Activated CD4-positive, alpha-beta T cell treated with anti-CD3 and anti-CD28 coated beads for 1 hour (primary cell): ENCODE data around the gene SUSD6.
"Not testable (repeated sequence)": the region's sequence is repeated elsewhere in the genome, so short reads cannot be mapped to it uniquely, and the experiment has no call there.

Source experiments
- DNase-seq: peaks from one replicate; pipeline ENCODE4 v3.0.0-alpha.2; 2020

The SUSD6 gene

DNA sequence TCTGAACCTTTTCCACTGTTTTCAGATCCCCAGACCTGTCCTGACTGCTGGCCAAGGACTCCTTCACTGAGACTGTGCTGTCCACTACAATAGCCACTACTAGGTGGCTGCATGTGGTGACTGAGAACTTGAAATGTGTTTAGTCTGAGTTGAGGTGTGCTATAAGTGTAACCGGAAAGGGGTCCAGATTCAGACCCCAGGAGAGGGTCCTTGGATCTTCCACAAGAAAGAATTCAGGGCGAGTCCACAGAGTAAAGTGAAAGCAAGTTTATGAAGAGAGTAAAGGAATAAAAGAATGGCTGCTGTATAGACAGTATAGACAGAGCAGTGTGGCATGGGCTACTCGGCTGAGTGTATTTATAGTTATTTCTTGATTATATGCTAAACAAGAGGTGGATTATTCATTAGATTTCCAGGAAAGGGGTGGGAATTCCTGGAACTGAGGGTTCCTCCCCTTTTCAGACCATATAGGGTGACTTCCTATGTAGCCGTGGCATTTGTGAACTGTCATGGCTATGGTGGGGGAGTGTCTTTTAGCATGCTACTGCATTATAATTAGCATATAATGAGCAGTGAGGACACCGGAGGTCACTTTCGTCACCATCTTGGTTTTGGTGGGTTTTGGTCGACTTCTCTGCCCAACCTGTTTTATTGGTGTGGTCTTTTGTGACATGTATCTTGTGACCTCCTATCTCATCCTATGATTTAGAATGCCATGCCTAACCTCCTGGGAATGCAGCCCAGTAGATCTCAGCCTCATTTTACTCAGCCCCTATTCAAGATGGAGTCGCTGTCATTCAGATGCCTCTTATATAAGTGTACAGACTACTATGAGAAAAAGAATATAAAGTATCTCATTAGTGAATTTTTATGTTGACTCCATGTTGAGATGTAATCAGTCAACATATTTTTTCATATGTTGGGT lies 85.5 kb downstream of the SUSD6 start:
- no peak for DNase-seq

DNA sequence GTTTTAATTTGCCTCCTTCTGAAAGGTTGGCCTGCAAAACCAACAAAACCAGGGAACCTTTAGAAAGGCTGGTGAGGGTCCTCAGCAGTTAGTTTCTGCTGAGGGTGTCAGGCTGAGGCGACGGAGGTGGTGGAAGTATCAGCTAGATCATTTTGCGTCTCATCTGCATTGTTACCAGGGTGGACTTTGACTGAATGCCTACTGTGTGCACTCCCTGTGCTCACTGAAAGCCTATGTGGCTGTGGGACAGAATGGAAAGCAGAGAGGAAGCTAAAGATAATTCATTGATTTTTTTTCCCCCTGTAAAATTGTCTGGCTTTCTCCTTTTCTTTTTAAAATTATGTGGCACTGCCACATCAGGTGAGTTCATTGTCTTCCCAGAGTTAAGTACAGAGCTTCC lies 87.2 kb downstream of the SUSD6 start:
- no peak for DNase-seq

DNA sequence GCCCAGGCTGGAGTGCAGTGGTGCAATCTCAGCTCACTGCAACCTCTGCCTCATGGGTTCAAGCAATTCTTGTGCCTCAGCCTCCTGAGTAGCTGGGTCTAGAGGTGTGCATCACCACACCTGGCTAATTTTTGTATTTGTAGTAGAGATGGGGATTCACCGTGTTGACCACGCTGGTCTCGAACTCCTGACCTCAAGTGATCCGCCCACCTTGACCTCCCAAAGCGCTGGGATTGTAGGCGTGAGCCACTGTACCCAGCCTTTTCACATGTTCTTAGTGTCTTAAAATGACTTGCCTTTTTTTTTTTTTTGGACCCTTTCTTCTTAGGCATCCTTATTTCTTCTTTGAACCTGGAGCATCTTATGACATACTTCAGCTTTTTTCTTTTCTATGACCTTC lies 87.8 kb downstream of the SUSD6 start:
- DNase-seq, result not testable (repeated sequence)

DNA sequence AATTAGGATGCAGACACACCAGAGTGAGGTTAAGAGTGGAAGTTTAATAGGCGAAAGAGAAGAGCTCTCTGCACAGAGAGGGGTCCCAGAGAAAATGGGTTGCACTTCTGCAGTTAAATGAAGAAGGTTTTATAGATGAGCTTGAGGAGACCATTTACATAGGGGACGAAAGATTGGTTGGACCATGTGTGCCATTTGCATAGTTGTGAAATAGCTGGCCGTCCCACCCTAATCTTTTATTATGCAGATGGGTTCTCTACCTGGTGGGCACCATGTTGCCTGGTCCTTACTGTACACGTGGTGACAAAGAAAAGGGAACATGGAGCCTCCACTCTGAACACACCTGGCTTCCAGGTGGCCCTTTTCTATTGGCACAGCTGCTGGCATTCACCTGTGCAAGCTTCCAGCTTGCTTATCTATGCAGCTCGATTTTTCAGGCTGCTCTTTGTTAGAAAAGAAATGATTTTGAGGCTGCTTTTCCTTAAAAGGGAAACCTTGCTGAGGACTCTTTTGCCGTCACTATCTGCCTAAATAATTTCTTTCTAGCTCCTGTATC lies 88.4 kb downstream of the SUSD6 start:
- no peak for DNase-seq

DNA sequence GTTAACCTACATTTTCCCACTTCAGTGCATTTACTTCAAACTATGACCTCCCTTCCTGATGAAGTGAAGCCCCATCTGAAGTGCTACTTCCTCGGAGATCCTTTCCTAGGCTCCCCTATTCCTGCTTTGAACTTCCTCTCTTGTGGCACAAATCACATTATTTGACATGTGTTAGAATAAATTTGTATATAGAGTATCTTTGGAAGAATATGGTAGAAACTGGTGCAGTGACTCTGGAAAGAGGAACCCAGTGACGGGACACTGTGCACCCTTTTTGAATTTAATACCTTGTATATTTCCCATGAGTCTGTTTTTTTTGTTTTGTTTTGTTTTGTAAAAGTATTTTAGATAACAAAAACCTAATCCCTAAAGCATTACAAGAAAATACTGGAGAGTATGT lies 89.2 kb downstream of the SUSD6 start:
- DNase-seq, result no peak

DNA sequence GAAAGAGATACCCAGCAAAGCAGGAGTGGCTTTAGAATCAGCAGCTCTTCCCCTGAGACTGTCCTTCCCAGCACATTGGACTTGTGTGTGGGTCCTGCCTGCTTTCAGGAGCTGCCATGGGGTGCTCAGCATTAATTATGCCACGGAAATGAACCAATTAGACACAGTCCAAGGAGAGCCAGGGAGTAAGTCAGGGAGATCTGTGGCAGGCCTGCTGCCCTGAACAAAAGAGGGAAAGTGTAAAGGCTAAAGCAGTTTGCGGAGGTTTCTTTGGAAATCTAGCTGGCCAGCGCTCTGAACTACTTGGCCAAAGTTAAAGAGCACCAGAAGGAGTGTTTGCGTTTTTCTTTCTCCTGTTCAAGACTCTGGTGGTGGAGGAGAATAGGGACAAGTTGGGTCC lies 89.9 kb downstream of the SUSD6 start:
- DNase-seq, result no peak

DNA sequence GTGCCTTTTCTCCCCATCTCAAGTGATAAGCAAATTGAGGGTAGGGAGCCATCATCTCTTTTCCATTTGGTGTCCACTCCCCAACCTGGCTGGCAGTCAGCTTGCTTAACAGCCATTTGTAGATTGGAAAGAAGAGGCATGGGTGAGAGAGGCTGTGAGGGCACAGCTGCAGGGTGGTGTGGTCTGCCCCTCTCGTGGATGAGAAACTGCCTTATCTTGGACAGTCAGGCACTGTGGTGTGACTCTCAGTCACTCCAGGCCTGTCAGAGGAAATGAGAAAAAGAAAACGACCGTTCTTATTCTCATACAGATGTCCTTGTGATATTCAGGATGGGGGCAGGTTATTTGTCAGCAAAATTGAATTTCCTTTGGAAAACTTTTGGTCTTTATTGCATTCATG lies 90.5 kb downstream of the SUSD6 start:
- DNase-seq, result no peak

DNA sequence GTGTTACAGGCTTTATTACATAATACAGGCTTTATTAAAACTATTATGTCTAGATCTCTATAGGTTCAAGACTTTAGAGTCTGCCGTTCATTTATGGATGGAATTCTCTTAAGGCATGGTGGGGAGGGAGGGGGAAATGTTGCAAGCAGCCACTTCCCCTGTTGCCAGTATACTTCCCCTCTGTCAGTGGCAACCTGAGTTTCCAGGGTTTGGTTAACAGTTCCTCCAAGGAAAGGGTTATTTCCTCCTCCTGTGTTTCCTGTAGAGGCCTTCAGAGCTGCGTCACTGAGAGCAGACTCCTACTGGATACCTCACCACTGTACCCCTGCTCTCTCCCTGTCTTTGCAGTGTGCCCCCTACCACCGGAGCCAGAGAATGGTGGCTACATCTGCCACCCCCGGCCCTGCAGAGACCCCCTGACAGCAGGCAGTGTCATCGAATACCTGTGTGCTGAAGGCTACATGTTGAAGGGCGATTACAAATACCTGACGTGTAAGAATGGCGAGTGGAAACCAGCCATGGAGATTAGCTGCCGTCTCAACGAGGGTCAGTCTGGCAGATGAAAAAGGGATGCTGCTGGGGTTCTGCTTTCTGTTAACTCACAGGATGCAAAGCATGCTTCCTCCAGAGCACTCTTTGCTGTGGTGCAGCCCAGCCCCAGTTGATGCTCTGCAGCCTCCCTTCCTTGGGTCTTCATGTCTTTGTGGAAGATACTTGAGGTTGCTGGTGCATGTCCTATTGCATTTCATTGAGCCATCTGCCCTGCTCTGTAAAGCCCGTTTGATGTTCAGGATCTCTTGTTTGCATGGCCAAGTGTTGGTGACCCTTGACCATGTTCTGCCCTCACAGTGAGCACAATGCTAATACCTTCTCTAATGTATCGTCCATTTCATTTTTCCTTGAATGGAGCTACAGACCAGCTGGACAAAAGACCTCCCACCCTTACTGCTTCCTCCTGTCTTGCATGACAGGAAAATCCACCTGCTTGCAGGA lies 91.9 kb downstream of the SUSD6 start:
- no peak for DNase-seq

DNA sequence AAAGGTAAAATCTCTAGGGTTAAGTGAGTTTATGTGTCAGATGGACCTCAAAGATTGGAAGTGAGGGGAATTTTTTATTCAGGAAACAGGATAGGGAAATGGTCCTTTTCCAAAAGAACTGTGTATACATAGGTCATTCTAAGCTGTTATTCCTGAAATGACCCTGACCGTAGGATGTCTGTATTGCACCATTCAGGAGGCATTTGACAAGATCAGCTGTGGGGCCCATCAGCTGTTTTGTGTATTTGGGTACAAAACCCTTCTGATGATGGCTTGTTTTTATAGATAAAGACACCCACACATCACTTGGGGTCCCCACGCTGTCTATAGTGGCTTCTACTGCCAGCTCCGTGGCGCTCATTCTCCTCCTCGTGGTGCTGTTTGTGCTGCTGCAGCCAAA lies 92.9 kb downstream of the SUSD6 start:
- DNase-seq, result no peak

DNA sequence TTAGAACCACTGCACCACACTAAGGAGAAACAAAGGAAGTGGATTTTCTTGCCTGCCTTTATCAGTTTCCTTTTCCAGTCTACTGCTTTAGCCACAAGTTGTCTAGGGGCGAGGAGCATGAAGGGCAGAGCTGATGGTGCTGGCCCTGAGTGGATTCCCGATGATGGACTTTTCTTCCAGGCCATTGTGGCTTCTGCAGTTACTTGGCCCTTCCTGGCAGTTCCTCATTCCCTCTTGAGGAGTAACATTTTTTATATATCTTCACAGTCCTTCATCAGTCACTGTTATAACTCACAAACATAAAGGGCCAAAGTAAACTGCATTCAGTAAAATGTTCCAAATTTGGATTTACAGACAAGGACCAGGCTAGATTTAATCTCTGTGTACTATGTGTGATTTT lies 94.3 kb downstream of the SUSD6 start:
- no peak for DNase-seq

DNA sequence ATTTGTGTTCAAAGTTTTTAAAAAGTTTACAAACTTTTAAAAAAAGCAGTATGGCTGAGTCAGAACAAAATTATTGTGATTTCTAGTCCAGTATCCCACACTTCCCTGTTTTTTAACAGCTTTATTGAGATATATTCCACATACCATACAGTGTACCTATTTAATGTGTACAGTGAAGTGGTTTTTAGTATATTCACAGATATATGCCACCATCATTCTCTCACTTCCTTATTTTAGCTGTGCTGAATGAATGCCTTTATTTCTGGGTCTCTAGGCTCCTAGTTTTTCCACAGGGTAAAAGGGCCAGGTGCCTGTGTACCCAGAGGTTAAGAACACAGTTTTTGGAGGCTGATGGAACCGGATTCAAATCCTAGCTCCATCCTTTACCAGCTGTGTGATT lies 96.7 kb downstream of the SUSD6 start:
- DNase-seq, result no peak

DNA sequence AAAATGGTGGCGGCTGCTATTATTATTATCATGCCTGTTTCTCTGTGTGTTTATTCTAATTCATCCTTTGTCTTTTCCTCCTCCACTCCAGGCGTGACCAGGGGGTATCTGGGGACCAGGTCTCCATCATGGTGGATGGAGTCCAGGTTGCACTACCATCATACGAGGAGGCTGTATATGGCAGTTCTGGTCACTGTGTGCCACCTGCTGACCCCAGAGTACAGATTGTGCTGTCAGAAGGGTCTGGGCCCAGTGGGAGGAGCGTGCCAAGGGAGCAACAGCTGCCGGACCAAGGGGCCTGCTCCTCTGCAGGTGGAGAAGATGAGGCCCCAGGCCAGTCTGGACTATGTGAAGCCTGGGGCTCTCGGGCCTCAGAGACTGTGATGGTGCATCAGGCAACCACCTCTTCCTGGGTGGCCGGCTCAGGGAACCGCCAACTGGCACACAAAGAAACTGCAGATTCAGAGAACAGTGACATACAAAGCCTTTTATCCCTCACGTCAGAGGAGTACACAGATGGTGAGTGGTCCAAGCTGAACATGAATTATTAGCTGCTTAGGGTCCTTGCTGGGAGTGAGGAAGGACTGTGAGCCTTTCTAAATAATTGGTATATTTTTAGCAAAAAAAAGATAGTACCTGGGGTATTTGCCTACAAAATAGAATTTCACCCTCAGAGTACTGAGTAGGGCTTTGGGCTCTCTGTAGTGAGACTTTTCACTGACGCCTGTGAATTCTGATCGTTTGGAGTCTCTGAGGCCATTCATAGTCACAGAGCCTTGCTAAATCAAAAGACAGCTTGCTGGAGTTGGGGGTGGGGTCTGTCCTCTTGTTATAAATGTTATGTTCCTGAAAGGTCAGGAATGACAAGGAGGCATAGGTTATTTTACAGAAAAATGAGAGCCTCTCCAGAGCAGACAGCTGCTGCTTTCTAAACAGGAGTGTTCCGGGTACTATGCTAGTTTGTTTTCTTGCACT lies 97.5 kb downstream of the SUSD6 start:
- no peak for DNase-seq

DNA sequence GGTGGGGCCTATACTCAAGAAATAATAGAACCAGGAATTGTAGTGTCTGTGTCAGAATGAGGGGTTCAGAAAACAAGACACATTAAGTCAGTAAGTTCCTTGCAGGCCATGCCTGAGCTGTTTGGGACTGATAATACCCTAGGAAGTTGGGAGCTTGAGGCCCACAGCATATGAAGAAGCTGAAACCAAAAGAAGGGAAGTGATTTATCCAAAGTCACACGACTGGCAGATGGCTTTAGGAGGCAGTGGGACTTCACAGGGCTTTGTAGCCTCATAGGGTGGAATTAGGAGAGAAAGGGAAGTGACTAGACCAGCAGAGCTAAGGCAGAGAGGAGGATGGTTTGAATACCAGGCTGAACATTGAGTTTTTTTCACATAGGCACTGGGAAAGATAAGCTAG lies 99.0 kb downstream of the SUSD6 start:
- DNase-seq, result no peak

DNA sequence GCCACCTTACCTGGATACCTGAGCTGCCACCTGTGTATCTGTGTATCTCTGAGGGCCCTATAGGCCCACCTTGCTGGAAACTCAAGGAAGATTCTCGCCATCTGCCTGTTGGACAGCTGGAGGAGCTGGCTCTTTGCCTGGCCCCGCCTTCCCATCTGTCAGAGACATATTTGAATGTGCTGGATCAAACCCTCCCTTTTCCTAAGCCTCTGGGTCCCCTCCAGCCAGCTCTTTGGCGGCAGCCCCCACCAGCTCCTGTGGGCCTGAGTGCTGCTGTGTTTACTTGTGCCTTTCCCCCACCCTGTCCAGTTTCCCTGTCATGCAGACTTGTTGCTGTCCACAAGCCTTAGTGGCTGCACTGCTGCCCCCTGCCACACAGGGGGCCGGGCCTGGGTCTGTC lies 99.7 kb downstream of the SUSD6 start:
- no peak for DNase-seq

DNA sequence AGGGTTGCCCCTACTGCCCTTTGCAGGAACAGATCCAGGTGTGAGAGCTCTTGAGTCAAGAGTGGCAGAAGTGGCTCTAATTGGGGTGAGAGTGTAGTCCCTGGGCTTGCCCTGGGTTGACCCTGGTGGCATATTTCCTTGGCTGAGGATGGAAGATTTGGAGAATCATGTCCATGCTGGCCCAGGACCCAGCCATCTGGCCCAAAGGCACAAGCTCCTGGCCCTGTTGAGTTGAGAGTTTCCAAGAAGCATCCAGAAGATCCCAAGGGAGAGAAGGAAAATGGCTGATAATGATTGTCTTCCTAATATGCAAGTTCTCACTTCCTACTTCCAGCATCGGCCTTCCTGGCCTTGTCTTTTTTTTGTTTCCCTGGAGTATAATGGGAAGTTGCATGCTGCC lies 100.1 kb downstream of the SUSD6 start:
- DNase-seq, result no peak

DNA sequence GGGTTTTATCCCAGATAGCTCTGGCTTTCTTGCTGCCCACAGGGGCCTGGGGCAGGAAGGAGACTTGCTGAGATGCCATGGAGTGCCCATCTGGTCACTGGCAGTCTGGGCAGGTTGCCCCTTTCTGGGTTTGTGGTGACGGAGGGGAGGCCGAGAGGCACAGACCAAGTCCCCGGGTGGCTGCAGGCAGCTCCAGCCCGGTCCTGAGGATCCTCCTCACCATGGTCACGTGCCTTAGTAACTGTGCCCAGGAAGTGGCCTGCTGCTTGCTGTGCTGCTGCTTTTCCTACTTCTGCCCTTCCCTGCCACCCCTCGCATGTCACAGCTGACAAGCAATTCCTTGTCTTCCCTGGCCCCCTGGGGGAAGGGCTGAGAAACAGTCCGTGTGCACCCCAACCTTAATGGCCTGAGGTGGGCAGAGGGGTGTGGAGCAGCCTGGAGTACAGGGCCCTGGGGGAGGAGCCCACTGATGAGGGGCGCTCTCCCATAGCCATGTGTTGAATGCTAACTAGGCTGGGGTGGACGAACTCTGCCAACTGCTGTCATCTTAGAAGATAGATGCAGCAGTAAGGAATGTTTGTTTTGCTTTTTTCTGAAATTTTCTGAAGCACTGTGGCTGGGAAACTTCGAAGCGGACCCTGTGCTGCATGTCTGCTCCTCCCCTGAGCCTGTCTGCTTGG lies 100.6 kb downstream of the SUSD6 start:
- DNase-seq, result no peak

DNA sequence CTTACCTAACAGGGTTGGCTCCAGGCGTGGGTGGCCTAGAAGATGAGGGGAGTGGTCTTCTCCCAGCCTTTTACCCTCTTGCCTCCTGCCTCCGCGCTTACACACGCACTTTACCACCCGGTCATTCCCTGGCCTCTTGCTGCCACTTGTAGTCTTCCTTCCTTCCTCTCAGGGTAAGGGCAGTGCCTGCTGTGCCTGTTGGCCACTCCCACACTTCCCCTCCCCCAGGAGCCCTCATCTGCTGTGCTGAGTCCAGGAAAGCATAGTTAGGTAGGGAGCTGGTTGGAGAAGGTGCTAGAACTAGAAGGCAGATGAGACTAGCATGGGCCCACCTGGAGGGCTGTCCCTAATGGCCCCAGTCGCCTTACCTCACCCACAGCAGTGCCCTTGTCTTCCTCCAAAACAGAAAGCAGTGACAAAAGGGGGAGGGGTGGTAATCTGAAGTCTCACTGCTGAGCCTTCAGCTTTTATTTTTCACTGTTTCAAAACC lies 101.2 kb downstream of the SUSD6 start:
- no peak for DNase-seq

DNA sequence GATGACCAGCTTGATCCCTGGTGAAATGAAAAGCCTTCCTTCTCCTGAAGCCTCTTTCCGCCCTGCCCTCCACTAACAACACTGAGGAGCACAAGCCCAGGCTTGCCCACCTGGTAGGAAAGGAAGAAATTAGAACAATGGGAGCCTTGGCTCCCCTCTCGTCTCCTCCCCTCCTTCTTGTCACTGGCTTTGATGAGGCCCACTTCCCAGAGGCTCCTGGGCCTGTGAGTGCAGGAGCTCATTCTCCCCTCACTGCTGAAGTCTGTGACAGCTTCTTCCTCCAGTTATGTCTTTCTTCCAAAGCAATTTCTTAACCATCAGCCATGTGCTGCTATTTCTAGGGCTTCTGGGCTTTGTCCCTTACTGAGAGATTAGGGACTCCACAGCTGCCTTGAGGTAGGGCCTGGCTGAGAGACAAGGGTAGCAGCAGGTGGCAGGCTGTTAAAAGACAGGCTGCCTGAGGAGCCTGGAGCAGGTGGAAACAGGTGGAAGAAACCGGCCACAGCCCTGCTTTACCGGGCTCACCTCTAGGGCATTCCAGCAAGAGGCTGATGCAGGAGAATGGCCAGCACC lies 101.9 kb downstream of the SUSD6 start:
- DNase-seq, result no peak

DNA sequence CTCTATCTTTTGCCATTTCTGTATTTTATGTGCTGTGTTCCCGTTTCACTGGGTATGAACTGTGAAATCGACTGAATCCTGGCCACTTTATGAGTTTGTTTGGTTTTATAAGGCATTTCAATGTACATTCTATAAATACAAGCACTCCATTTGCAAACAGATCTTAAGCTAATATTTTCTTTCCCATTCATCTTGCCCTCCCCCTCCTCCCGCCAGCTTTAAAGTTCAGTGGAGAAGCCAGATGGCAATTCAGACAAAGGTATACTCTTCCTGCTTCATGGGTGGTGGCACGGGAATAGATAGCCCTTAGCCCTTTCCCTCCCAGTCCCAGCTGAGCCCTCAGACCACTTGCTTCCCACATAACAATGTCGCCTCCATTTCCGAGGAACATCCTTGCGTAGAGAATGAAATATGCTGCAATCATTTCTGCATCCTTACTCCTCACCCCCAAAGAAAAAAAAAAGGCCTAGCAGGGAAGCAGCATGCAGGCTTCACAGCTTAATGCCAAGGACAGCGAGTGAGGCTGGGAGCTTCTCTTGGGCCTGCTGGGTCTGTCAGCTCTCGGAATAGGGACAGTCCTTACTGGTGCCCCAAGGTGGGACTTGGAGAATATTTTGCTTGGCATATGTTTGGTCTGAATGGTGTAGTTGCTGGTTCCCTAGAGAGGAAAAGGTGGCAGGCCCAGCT lies 102.7 kb downstream of the SUSD6 start:
- DNase-seq, result no peak

DNA sequence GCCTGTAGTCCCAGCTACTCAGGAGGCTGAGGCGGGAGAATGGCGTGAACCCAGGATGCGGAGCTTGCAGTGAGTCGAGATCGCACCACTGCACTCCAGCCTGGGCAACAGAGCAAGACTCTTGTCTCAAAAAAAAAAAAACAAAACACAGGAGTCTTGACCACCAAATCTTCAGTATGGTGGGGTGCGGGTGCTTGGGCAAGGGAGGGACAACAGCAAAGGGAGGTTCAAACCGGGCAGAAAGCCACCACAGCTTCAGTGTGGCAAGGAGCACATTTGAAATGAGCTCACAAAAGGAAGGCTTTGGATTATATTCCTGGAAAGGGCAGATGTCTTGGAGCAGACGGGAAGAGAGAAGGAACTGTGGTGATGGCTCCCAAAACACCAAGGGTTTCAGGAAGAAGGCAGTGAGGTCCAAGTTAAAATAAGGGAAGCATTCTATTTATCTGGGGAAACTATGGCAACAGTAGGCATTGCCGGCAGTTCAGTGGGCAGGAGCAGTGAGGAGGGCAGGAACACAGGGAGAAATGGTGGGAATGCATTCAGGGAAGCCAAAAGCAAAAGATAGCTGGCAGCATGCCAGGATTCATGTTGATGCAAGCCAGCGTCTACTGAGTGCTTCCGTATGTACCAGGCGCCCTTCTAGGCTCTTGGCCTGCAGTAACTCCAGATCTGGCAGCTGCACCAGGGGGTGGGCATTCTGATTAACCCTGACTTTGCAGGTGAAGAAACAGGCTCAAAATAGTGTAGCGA lies 104.5 kb downstream of the SUSD6 start:
- DNase-seq, result no peak
